ENCODE measurements around the gene CROCC2. TPM values are rescaled to one million over a fixed set of nuclear protein-coding genes. Genes with fewer than 3 reads are reported as not detected.

CROCC2 gene
- total and polyA plus RNA-seq, 4 donors, result 1.3 to 17.4 (median 4.4) TPM

DNA sequence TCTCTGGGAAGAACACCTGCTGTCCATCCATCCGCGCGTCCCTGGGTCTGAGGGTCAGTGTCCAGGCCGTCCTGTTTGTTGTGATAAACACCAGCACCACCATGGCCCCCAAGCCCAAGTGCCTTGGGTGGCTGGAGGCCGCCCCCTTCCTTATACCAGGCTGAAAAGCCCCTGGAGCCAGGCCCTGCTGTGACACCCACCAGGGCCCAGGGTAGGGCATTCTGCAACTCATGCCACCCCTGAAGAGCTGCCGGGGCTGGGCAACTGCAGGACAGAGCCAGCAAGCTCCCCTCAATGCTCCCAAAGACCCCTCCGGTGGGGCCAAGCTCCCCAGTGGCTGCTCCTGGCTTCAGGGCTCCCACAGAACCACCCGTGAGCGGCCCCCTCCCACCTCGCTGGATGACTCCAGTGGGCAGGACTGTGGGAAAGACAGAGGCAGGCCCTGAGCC, 60.3 kb downstream of the CROCC2 start:
- H3K4me1 ChIP-seq (ENCODE audit: control insufficient read depth in 5 of 5, insufficient read depth in 5 of 5, low read length in 5 of 5), result peaks cover 0 to 45% (median 10%) of the 10 kb centered on the region in 5 donors
- H3K4me3 ChIP-seq, result no peak overlapping the region
- no peak overlapping the region for H3K27ac ChIP-seq (ENCODE audit: low read depth in 1 of 2, low read length in 1 of 2)
- H3K27me3 ChIP-seq (ENCODE audit: control insufficient read depth in 3 of 3, insufficient read depth in 3 of 3, low read length in 2 of 3), result no peaks in the 10 kb centered on the region
- peaks cover 0 to under 1% (median 0%) of the 10 kb centered on the region in 4 donors for H3K9me3 ChIP-seq (ENCODE audit: control insufficient read depth in 4 of 4, insufficient read depth in 3 of 4, low read length in 3 of 4)
- peak in 1 of 3 donors; percentile 10 for DNase-seq
- TF ChIP-seq, protein P1, sequence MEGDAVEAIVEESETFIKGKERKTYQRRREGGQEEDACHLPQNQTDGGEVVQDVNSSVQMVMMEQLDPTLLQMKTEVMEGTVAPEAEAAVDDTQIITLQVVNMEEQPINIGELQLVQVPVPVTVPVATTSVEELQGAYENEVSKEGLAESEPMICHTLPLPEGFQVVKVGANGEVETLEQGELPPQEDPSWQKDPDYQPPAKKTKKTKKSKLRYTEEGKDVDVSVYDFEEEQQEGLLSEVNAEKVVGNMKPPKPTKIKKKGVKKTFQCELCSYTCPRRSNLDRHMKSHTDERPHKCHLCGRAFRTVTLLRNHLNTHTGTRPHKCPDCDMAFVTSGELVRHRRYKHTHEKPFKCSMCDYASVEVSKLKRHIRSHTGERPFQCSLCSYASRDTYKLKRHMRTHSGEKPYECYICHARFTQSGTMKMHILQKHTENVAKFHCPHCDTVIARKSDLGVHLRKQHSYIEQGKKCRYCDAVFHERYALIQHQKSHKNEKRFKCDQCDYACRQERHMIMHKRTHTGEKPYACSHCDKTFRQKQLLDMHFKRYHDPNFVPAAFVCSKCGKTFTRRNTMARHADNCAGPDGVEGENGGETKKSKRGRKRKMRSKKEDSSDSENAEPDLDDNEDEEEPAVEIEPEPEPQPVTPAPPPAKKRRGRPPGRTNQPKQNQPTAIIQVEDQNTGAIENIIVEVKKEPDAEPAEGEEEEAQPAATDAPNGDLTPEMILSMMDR (IDR thresholded peaks at IDR 0.05; ENCODE audit: control extremely low read depth, extremely low read depth), result no peak
- no peak overlapping the region for H3K9ac ChIP-seq (ENCODE audit: insufficient read depth in 1 of 2, low read length in 2 of 2)
- 92 to 94% methylated on average over 10 of the region's 10 CpGs for WGBS, 2 donors
- no peaks in the 10 kb centered on the region for H3K36me3 ChIP-seq (ENCODE audit: control insufficient read depth in 4 of 4, insufficient read depth in 4 of 4, low read length in 4 of 4)
- ATAC-seq (ENCODE audit: insufficient read depth, low FRiP score), result no peak

- ATAC-seq (ENCODE audit: insufficient read depth, low FRiP score), result no peak
- TF ChIP-seq, protein P1 (IDR thresholded peaks at IDR 0.05; ENCODE audit: control extremely low read depth, extremely low read depth), result no peak
- Histone ChIP-seq H3K4me3 (no peak overlapping the region), H3K36me3 (ENCODE audit: control insufficient read depth in 4 of 4, insufficient read depth in 4 of 4, low read length in 4 of 4) (no peaks in the 10 kb centered on the region), H3K27ac (ENCODE audit: low read depth in 1 of 2, low read length in 1 of 2) (no peak overlapping the region), H3K9ac (ENCODE audit: insufficient read depth in 1 of 2, low read length in 2 of 2) (no peak overlapping the region), H3K4me1 (ENCODE audit: control insufficient read depth in 5 of 5, insufficient read depth in 5 of 5, low read length in 5 of 5) (peaks cover 0 to 40% (median 6%) of the 10 kb centered on the region in 5 donors), H3K9me3 (ENCODE audit: control insufficient read depth in 4 of 4, insufficient read depth in 3 of 4, low read length in 3 of 4) (no peaks in the 10 kb centered on the region), H3K27me3 (ENCODE audit: control insufficient read depth in 3 of 3, insufficient read depth in 3 of 3, low read length in 2 of 3) (no peaks in the 10 kb centered on the region)
- DNase-seq, result no peak
- 86 to 89% methylated on average over 30 to 32 of the region's 32 CpGs for WGBS, 2 donors
Observed at GRCh38 chr2:240966906-240967680, 61.0 kb downstream of the CROCC2 start.

DNA sequence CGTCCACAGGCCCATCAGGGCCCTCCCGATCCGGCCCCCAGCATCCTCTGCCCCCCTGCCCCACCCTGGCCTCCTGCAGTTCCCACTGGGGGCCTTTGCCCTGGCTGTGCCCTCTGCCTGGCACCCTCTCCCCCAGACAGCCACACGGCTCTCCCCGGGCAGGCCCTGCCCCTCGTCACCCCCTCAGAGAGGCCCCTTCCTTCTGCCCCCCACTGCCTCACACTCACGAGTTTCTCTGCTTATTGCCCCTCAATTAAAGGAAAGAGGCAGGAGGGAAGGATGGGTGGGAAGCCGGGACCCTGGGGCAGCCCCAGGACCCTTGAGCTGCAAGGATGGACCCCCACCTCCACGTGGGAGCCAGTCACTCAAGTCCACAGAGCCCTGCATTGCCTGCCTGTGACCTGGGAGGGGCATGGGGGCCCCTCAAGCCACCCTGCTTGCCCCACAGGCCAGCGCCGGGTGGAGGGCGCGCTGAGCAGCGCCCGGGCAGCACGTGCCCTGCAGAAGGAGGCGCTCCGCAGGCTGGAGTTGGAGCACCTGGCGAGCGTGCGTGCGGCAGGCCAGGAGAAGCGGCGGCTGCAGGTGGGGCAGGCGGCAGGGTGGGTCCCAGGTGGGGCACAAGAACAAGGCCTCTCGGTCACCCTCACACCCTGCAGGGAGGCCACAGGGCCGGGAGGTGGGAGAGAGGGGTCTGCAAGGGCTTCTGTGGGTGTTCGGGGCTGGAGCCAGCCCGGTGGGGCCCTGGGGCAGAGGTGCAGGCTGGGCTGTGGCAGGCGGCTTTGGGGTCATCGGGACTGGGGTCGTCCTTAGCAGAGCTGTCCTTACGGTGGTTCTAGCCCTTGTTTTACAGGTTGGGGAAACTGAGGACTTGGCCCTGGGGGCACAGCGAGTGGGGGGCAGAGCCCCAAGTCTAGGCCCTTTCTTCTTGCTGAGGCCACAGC, 61.8 kb downstream of the CROCC2 start:
- DNase-seq, result no peak
- TF ChIP-seq, protein P1 (IDR thresholded peaks at IDR 0.05; ENCODE audit: control extremely low read depth, extremely low read depth), result no peak
- Histone ChIP-seq H3K9me3 (ENCODE audit: control insufficient read depth in 4 of 4, insufficient read depth in 3 of 4, low read length in 3 of 4) (no peaks in the 10 kb centered on the region), H3K9ac (ENCODE audit: insufficient read depth in 1 of 2, low read length in 2 of 2) (no peak overlapping the region), H3K4me1 (ENCODE audit: control insufficient read depth in 5 of 5, insufficient read depth in 5 of 5, low read length in 5 of 5) (peaks cover 0 to 31% (median 4%) of the 10 kb centered on the region in 5 donors), H3K36me3 (ENCODE audit: control insufficient read depth in 4 of 4, insufficient read depth in 4 of 4, low read length in 4 of 4) (no peaks in the 10 kb centered on the region), H3K27ac (ENCODE audit: low read depth in 1 of 2, low read length in 1 of 2) (no peak overlapping the region), H3K27me3 (ENCODE audit: control insufficient read depth in 3 of 3, insufficient read depth in 3 of 3, low read length in 2 of 3) (no peaks in the 10 kb centered on the region), H3K4me3 (no peak overlapping the region)
- WGBS, 2 donors, result 92 to 93% methylated on average over 34 of the region's 34 CpGs
- ATAC-seq (ENCODE audit: insufficient read depth, low FRiP score), result no peak

Data from lung (tissue), 12 donors.